Measurements from ENCODE around the gene LY6G6F. TPM values are rescaled to one million over a fixed set of nuclear protein-coding genes. Genes with fewer than 3 reads are reported as not detected.

LY6G6F gene
- total and polyA plus RNA-seq, 2 of the 13 experiments (the other 11 are each of a cell fraction or from before 2014, with no cell fraction given) = not detected

DNA sequence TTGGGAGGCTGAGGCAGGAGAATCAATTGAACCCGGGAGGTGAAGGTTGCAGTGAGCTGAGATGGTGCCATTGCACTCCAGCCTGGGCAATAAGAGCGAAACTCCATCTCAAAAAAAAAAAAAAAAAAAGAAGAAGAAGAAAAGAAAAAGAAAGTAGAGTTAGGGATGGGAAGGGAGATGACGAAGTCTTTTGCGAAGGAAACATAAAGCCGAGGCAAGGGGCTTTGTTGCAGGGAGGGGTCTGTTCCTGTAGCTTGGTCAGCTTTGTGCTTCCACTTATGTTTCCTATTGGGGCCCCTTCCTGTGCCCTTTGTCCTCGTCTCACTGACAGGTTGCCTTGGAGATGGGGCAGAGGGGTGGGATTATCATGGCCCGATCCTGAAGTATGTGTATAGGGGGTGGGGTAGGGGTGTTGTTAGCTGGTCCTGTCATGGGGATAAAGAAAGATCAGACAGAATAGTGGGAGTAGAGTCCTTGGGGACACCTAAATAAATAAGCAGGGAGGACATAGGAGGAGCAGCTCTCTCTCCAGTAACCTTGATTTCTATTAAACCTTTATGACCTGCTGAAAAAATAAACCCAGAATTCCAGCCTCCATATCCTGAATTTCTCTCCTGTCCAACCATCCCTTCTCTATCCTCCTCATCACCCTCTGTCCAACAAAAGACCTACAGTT lies 30.8 kb downstream of the LY6G6F start (continued):
- TF ChIP-seq REST (IDR thresholded peaks at IDR 0.05; ENCODE audit: borderline replicate concordance in 1 of 2, low read depth in 1 of 2, low read length in 2 of 2) = peak in 1 of 2 experiments; percentile 74; a peak in 2 of 4 replicates
- TF ChIP-seq CTCF (CRISPR knock-in tag; IDR thresholded peaks at IDR 0.05) = no peak
- TF ChIP-seq, protein P1, sequence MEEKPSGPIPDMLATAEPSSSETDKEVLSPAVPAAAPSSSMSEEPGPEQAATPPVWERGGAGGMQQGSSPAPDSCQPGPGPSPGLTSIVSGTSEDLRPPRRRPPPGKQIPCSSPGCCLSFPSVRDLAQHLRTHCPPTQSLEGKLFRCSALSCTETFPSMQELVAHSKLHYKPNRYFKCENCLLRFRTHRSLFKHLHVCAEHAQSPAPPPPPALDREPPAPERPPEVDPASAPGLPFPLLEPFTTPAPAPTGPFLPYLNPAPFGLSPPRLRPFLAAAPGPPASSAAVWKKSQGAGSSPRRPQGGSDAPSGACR (CRISPR knock-in tag; IDR thresholded peaks at IDR 0.05) = no peak
- no peak for TF ChIP-seq LBX2 (CRISPR knock-in tag; IDR thresholded peaks at IDR 0.05; ENCODE audit: borderline replicate concordance)
- peak; percentile 96 for TF ChIP-seq ZNF609 (CRISPR knock-in tag; IDR thresholded peaks at IDR 0.05; ENCODE audit: borderline replicate concordance)
- TF ChIP-seq NCOA5 (CRISPR knock-in tag; IDR thresholded peaks at IDR 0.05) = no peak
- TF ChIP-seq ZNF274 (CRISPR knock-in tag; IDR thresholded peaks at IDR 0.05) = no peak
- TF ChIP-seq RFX3 (CRISPR knock-in tag; IDR thresholded peaks at IDR 0.05) = peak; percentile 93
- TF ChIP-seq ZNF788 (CRISPR knock-in tag; IDR thresholded peaks at IDR 0.05; ENCODE audit: borderline replicate concordance) = peak; percentile 57; the same call in 1 of the 2 replicates
- no peak for TF ChIP-seq ZNF564 (CRISPR knock-in tag; IDR thresholded peaks at IDR 0.05)
- TF ChIP-seq SP5 (CRISPR knock-in tag; IDR thresholded peaks at IDR 0.05; ENCODE audit: borderline replicate concordance, low read depth) = peak; percentile 99
- peak; percentile 88 for TF ChIP-seq ZNF232 (CRISPR knock-in tag; IDR thresholded peaks at IDR 0.05; ENCODE audit: borderline replicate concordance)
- TF ChIP-seq THAP8 (CRISPR knock-in tag; IDR thresholded peaks at IDR 0.05; ENCODE audit: borderline replicate concordance) = no peak
- TF ChIP-seq, protein P2, sequence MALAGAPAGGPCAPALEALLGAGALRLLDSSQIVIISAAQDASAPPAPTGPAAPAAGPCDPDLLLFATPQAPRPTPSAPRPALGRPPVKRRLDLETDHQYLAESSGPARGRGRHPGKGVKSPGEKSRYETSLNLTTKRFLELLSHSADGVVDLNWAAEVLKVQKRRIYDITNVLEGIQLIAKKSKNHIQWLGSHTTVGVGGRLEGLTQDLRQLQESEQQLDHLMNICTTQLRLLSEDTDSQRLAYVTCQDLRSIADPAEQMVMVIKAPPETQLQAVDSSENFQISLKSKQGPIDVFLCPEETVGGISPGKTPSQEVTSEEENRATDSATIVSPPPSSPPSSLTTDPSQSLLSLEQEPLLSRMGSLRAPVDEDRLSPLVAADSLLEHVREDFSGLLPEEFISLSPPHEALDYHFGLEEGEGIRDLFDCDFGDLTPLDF (CRISPR knock-in tag; IDR thresholded peaks at IDR 0.05) = no peak; the same call in 1 of the 2 replicates
